BLaER1 treated with 17β-estradiol and CSF1 and Interleukin-3, amounts not matched to agents 10 nM and 100 nM (cell line): Measurements from ENCODE around the gene PPP2R2C.

ENCODE experiments used
- H3K27ac ChIP-seq, 11 experiments: shearing (Covaris generic); formaldehyde crosslinking; 2 replicates each; pipeline ENCODE4 v1.8.1; 2022
- H3K27me3 ChIP-seq, 11 experiments: shearing (Covaris generic); formaldehyde crosslinking; 2 replicates each; pipeline ENCODE4 v1.8.1; 2022
- H3K36me3 ChIP-seq, 11 experiments: shearing (Covaris generic); formaldehyde crosslinking; 2 replicates each; pipeline ENCODE4 v1.8.1; 2022
- H3K4me1 ChIP-seq, 10 experiments: shearing (Covaris generic); formaldehyde crosslinking; 2 replicates each; pipeline ENCODE4 v1.8.1; 2022
- H3K4me2 ChIP-seq, 11 experiments: shearing (Covaris generic); formaldehyde crosslinking; 2 replicates each; pipeline ENCODE4 v1.8.1; 2022
- H3K4me3 ChIP-seq, 10 experiments: shearing (Covaris generic); formaldehyde crosslinking; 2 replicates each; pipeline ENCODE4 v1.8.1; 2022
- H3K9ac ChIP-seq, 11 experiments: shearing (Covaris generic); formaldehyde crosslinking; 2 replicates each; pipeline ENCODE4 v1.8.1; 2022
- H3K9me3 ChIP-seq, 11 experiments: shearing (Covaris generic); formaldehyde crosslinking; replicated peaks in 1 of 11; 2 replicates each; pipeline ENCODE4 v1.8.1; 2022
- H4K20me1 ChIP-seq, 11 experiments: shearing (Covaris generic); formaldehyde crosslinking; 2 replicates each; pipeline ENCODE4 v1.8.1; 2022
- Cebpa-rat ChIP-seq, 11 experiments: shearing (Covaris generic); IDR thresholded peaks; 2 replicates each; pipeline ENCODE4 v1.8.1; 2022

The PPP2R2C gene

DNA sequence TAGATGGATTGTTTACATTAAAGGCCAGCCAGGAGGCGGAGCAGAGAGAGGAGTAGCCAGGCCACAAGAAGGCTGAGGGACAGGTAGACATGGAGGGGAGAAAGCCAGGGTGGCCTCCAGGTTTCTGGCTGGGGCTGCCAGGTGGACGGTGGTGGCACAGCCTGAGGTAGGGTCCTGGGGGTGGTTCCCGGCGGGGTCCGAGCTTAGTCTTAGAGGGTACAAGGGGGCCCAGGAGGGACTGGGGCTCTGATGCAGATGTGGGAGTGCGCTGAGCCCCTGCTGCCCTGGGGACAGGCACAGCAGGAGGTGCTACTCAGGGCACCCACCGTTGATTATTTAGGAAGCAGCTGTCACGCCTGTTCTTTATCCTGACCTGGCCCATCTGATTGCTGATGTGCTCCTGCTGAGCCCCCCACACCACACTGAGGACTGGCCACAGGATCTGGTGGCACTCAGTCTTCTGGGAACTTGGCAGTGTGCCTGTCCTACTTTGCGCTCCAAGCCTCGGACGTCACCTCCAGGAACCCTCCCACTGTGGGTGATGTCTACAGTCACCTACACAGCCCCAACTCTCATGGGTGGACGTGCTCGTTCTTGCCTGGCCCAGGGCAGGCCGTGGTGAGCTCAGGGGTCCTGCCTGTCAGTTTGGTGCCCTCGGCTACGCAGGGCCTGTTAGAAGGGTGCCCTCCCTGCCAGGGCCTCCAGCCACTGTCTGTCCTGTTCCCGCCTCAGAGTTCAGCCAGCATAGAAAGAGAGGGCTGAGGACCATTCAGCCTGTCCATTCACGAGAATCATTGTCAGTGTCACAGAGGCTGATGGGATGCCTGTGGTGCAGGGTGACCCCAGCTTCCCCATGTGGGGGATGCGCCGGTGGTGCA, 190.7 kb downstream of the PPP2R2C start:
- Histone ChIP-seq H3K27ac (peak overlapping the region in 2 of 11 experiments; percentile 9 to 12; a peak in 2 of 22 replicates), H3K27me3 (peaks cover 0 to 45% (median 3%) of the 10 kb centered on the region in 11 experiments; a peak in 11 of 22 replicates), H3K9me3 (no peaks in the 10 kb centered on the region), H3K4me2 (peak overlapping the region in 9 of 11 experiments; percentile 21 to 97 (median 93); a peak in 17 of 22 replicates), H3K36me3 (peaks cover 0 to 53% (median 10%) of the 10 kb centered on the region in 11 experiments; a peak in 12 of 22 replicates), H3K9ac (peak overlapping the region in 2 of 11 experiments; percentile 7 to 14; a peak in 2 of 22 replicates), H3K4me1 (peaks cover 34 to 83% (median 80%) of the 10 kb centered on the region in 10 experiments), H3K4me3 (no peak overlapping the region), H4K20me1 (peaks cover 30 to 93% (median 69%) of the 10 kb centered on the region in 11 experiments; a peak in 20 of 22 replicates)
- TF ChIP-seq Cebpa-rat (IDR thresholded peaks at IDR 0.05): no peak

DNA sequence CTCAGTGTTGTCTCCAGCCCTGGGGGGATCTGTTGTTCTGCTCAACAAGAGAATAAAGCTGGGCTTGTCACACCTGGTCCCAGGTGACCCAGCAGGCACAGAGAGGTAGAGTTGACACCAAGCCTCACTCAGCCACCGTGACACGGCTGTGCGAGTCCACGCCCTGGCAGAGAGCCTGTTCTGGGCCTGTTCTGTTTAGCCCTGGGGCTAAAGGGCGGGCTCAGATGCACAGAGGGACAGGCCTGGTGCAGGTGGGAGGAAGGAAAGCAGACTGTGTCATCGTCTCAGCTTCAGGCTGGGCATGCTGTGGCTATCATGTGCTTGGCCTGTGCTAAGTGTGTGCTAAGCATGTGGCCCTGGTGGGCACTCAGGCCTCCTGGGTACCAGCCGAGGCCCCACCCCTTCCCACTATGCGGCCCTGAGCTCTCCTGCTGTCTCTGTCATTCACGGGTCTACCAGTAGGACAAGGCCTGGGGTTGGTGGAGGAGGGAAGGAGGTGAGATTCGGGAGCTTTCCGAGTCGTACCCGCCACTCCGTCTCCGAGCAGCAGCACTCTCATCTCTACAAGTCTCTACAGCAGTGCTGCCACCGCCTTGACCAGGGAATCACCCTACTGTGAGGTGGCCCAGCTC, 191.9 kb downstream of the PPP2R2C start:
- peaks cover 35 to 95% (median 92%) of the 10 kb centered on the region in 10 experiments for H3K4me1 ChIP-seq
- peaks cover 41 to 100% (median 78%) of the 10 kb centered on the region in 11 experiments; a peak in 20 of 22 replicates for H4K20me1 ChIP-seq
- H3K9me3 ChIP-seq: no peaks in the 10 kb centered on the region
- no peak for TF ChIP-seq Cebpa-rat (IDR thresholded peaks at IDR 0.05)
- peaks cover 0 to 57% (median 7%) of the 10 kb centered on the region in 11 experiments; a peak in 12 of 22 replicates for H3K27me3 ChIP-seq
- peak overlapping the region; percentile 84 to 97 (median 93); a peak in 20 of 22 replicates for H3K4me2 ChIP-seq
- no peak overlapping the region for H3K4me3 ChIP-seq
- peak overlapping the region in 2 of 11 experiments; percentile 20 to 53; a peak in 2 of 22 replicates for H3K27ac ChIP-seq
- peaks cover 0 to 46% (median 8%) of the 10 kb centered on the region in 11 experiments; a peak in 8 of 22 replicates for H3K36me3 ChIP-seq
- H3K9ac ChIP-seq: no peak overlapping the region; a peak in 1 of 22 replicates

DNA sequence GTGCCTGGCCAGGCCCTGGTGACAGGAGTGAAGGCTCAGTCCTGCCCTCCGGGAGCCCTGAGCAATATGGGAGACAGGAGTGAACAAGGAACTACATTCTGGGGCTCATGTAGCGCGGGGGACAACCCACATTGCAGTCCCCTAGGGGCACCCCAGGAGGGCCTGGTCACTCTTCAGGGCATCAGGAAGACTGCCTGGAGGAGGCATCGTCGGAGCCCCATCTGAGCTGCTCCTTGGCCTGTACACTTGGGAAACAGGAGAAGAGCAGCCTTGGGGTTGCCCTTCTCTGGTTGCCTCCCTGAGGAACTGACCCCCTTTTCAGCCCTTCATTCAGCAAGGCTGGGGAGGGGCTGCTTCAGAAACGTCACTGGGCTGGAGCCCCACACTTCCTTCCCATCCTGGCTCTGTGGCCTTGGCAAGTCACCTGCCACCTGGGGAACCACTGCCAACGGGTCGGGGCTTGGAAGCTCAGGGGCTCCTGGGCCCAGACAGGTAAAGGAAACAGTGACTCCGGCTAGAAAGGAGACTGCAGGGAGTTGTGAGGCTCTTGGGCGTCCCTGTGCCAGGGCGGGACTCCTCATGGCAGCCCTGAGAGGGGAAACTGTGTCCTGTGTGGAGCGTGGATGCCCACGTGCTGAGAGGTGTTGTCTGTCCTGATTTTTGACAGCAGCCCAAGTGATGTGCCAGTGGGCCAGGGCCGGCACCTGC, 192.7 kb downstream of the PPP2R2C start:
- H3K36me3 ChIP-seq: peaks cover 0 to 46% (median 8%) of the 10 kb centered on the region in 11 experiments; a peak in 7 of 22 replicates
- H4K20me1 ChIP-seq: peaks cover 43 to 99% (median 80%) of the 10 kb centered on the region in 11 experiments; a peak in 20 of 22 replicates
- no peaks in the 10 kb centered on the region for H3K9me3 ChIP-seq
- H3K4me3 ChIP-seq: no peak overlapping the region
- TF ChIP-seq Cebpa-rat (IDR thresholded peaks at IDR 0.05): no peak
- H3K4me2 ChIP-seq: peak overlapping the region; percentile 84 to 97 (median 93)
- peaks cover 0 to 63% (median 12%) of the 10 kb centered on the region in 11 experiments; a peak in 14 of 22 replicates for H3K27me3 ChIP-seq
- H3K4me1 ChIP-seq: peaks cover 36 to 100% (median 98%) of the 10 kb centered on the region in 10 experiments
- H3K9ac ChIP-seq: peak overlapping the region in 6 of 11 experiments; percentile 11 to 59 (median 46); a peak in 6 of 22 replicates
- peak overlapping the region in 6 of 11 experiments; percentile 16 to 65 (median 36); a peak in 6 of 22 replicates for H3K27ac ChIP-seq

DNA sequence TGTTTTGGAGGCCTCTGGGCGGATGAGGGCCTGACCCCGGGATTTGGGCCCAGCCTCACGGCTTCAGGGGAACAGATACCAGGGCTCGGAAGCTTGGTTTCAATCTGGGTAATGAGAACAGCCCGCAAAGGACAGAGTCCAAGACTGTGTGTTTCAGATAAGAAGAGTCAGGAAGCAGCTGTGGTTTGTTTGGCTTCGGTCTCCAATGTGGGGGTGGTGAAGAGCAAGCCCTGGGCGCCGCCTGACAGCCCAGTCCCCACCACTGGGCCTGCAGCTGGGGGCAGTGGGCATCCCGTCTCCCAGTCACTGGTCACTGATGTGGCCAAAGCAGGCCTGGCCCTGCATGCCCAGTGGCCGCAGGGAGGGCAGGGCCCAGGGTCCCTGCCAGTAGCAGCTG, 193.6 kb downstream of the PPP2R2C start:
- H3K9me3 ChIP-seq: no peaks in the 10 kb centered on the region
- H3K4me1 ChIP-seq: peaks cover 44 to 100% (median 96%) of the 10 kb centered on the region in 10 experiments
- no peak for TF ChIP-seq Cebpa-rat (IDR thresholded peaks at IDR 0.05)
- H3K9ac ChIP-seq: peak overlapping the region in 10 of 11 experiments; percentile 0 to 74 (median 56); a peak in 17 of 22 replicates
- peak overlapping the region; percentile 84 to 97 (median 93) for H3K4me2 ChIP-seq
- H3K27me3 ChIP-seq: peaks cover 0 to 73% (median 18%) of the 10 kb centered on the region in 11 experiments; a peak in 14 of 22 replicates
- peaks cover 0 to 45% (median 8%) of the 10 kb centered on the region in 11 experiments; a peak in 7 of 22 replicates for H3K36me3 ChIP-seq
- H3K27ac ChIP-seq: peak overlapping the region in 9 of 11 experiments; percentile 37 to 82 (median 62); a peak in 15 of 22 replicates
- H4K20me1 ChIP-seq: peaks cover 52 to 99% (median 88%) of the 10 kb centered on the region in 11 experiments; a peak in 20 of 22 replicates
- peak overlapping the region in 1 of 10 experiments; percentile 21; a peak in 1 of 20 replicates for H3K4me3 ChIP-seq

DNA sequence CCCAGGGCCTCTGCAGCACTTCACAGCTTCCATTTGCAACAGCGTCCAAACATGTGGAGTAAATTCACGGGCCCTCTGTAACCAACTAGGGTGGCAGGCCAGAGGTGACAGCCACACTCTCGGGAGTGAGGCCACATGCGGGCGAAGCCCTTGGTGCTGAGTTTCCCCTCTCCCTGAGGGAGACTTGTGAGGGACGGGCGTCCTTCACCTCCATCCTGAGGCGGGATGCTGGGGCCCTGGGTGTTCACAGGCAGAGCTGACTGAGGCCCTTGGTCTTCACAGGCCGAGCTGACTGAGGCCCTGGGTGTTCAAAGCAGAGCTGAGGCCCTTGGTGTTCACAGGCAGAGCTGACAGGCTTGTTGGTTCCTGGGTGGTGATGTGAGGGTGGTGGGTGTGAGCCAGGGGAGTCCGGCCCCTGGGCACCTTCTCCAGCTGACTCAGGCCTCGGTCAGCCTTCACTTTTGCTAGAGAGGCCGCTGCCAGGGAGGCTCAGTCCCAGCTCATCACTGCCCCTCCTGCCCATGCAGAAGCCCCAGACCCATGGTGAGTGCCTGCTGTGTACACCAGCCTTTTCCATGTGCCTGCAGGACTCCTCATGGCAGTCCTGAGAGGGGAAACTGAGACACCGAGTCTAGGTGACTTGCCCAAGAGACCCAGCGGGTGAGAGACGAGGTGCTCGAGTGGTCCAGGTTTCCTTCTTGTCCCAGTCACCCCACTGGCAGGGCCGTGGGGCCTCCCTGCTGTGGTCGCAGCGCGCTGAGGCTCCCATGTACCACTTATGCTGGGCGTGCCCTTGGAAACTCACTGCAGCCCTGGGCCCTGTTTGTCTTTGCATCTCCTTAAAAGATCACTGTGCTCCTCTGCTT, 194.2 kb downstream of the PPP2R2C start:
- H3K36me3 ChIP-seq: peaks cover 0 to 39% (median 8%) of the 10 kb centered on the region in 11 experiments; a peak in 7 of 22 replicates
- H4K20me1 ChIP-seq: peaks cover 58 to 99% (median 93%) of the 10 kb centered on the region in 11 experiments; a peak in 21 of 22 replicates
- no peaks in the 10 kb centered on the region for H3K9me3 ChIP-seq
- H3K27me3 ChIP-seq: peaks cover 0 to 79% (median 18%) of the 10 kb centered on the region in 11 experiments; a peak in 15 of 22 replicates
- peak overlapping the region in 2 of 10 experiments; percentile 8 to 21; a peak in 1 of 20 replicates for H3K4me3 ChIP-seq
- peak overlapping the region; percentile 0 to 74 (median 52); a peak in 18 of 22 replicates for H3K9ac ChIP-seq
- TF ChIP-seq Cebpa-rat (IDR thresholded peaks at IDR 0.05): no peak
- H3K4me1 ChIP-seq: peaks cover 48 to 100% (median 96%) of the 10 kb centered on the region in 10 experiments
- H3K27ac ChIP-seq: peak overlapping the region in 9 of 11 experiments; percentile 37 to 82 (median 62); a peak in 18 of 22 replicates
- H3K4me2 ChIP-seq: peak overlapping the region; percentile 84 to 97 (median 93)

DNA sequence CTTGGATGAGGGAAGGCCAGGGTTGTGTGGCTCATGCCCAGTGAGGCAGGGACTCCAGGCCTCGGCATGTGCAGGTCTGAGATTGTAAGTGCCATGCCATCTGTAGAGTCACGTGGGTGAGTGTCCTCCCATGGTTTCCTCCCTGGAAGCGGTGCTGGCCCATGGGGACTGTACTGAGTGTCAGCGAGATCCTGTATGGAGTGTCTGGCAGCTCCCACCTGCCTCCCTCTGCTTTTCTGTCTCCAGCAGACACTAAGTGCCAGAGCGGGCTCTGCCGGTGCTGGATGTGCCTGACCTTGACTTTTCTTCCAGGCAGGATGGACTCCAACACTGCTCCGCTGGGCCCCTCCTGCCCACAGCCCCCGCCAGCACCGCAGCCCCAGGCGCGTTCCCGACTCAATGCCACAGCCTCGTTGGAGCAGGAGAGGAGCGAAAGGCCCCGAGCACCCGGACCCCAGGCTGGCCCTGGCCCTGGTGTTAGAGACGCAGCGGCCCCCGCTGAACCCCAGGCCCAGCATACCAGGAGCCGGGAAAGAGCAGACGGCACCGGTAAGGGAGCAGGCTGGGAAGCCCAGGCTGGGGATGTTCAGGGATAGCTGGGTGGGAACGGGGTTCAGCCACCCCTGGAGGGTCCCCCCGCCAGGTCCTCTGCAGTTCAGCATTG, 195.1 kb downstream of the PPP2R2C start:
- H3K4me3 ChIP-seq: no peak overlapping the region; a peak in 2 of 20 replicates
- H4K20me1 ChIP-seq: peaks cover 67 to 99% (median 98%) of the 10 kb centered on the region in 11 experiments; a peak in 21 of 22 replicates
- TF ChIP-seq Cebpa-rat (IDR thresholded peaks at IDR 0.05): no peak
- H3K9ac ChIP-seq: peak overlapping the region in 4 of 11 experiments; percentile 7 to 63 (median 30); a peak in 5 of 22 replicates
- peaks cover 0 to 85% (median 24%) of the 10 kb centered on the region in 11 experiments; a peak in 15 of 22 replicates for H3K27me3 ChIP-seq
- peak overlapping the region; percentile 84 to 97 (median 93) for H3K4me2 ChIP-seq
- H3K36me3 ChIP-seq: peaks cover 0 to 30% (median 8%) of the 10 kb centered on the region in 11 experiments; a peak in 7 of 22 replicates
- peaks cover 56 to 100% (median 97%) of the 10 kb centered on the region in 10 experiments for H3K4me1 ChIP-seq
- H3K27ac ChIP-seq: peak overlapping the region in 4 of 11 experiments; percentile 54 to 82 (median 72); a peak in 5 of 22 replicates
- no peaks in the 10 kb centered on the region for H3K9me3 ChIP-seq
